ENCODE measurements around the gene CD47. TPM values are rescaled to one million over a fixed set of nuclear protein-coding genes. Genes with fewer than 3 reads are reported as not detected.

CD47 gene
- total RNA-seq, 2 experiments from 2014 or later: 153 to 161 TPM

DNA sequence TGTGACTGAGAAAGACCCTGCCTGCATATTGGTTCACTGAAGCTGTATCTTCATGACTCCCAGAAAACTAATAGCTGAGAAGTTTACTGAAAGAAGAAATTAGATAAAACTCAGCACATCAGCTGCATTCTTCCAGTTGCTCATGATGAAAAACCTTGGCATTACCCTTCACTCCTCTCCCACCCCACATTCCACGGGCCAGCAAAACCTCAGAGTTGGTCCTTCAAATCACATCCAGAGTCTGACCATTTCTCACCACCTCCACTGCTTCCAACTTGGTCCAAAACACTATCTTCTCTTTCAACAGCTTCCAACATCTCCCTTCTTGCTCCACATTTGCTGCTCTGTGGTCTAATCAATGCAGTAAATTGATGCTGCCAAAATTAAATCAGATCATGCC is 97.1 kb downstream of the CD47 start:
- ChIA-PET POLR2A (interaction anchor here (0.6 kb wide), 1 partner anchor 14 kb away, joined by 3 read pairs; no protein-coding TSS in a partner anchor), CTCF (interaction anchor here (1.8 kb wide), 1 partner anchor 66 kb away, joined by 8 read pairs; no protein-coding TSS in a partner anchor)
- Mint-ChIP-seq H3K27me3 (no peaks in the 10 kb centered on the region), H3K9me3 (no peaks in the 10 kb centered on the region), H3K36me3 (ENCODE audit: low read depth) (no peaks in the 10 kb centered on the region), H3K4me1 (peaks cover 9% of the 10 kb centered on the region), H3K4me3 (no peak overlapping the region), H3K27ac (no peak overlapping the region)
- no peak for DNase-seq

Other genes with a start within 250 kb of the CD47 start
- gene IFT57, start 131.4 kb upstream of the CD47 start, total RNA-seq: 10 to 100 TPM; 21.0 to 28.0 TPM
- 10 to 100 TPM in 1 of 2 experiments, 1 to 10 TPM in 1; 9.5 to 11.6 TPM for gene HHLA2, start 205.5 kb upstream of the CD47 start, total RNA-seq